IPS-20b (cell line): ENCODE measurements around the gene PAFAH1B1.

Experiments
- H3K27ac ChIP-seq: one replicate; pipeline ENCODE4 v1.5.1; 2013; ENCODE audit warnings: low read length
- H3K27me3 ChIP-seq: 2 replicates; pipeline ENCODE4 v1.6.1; 2013; ENCODE audit warnings: mild to moderate bottlenecking, low read length, inconsistent platforms; ENCODE audit not compliant: insufficient read depth
- H3K36me3 ChIP-seq: 2 replicates; pipeline ENCODE4 v1.6.1; 2013; ENCODE audit warnings: low read depth, mild to moderate bottlenecking, inconsistent platforms, low read length, moderate library complexity; ENCODE audit not compliant: insufficient read depth
- H3K4me1 ChIP-seq: 2 replicates; pipeline ENCODE4 v1.6.1; 2013; ENCODE audit warnings: mild to moderate bottlenecking, control low read depth, inconsistent platforms, low read length, moderate library complexity; ENCODE audit not compliant: insufficient read depth
- H3K4me3 ChIP-seq: 2 replicates; pipeline ENCODE4 v1.5.1; 2013; ENCODE audit warnings: mild to moderate bottlenecking, low read length, inconsistent platforms
- H3K9ac ChIP-seq: 2 replicates; pipeline ENCODE4 v1.6.1; 2013; ENCODE audit warnings: low read depth, mild to moderate bottlenecking, inconsistent platforms, low read length, moderate library complexity
- H3K9me3 ChIP-seq: 2 replicates; pipeline ENCODE4 v1.6.1; 2013; ENCODE audit warnings: mild to moderate bottlenecking, low read depth, low read length, inconsistent platforms; ENCODE audit not compliant: insufficient read depth

The PAFAH1B1 gene

GRCh38 chr17:2683912-2684311, 90.5 kb downstream of the PAFAH1B1 start:
- peaks cover 55% of the 10 kb centered on the region for H3K36me3 ChIP-seq
- no peak overlapping the region for H3K4me3 ChIP-seq
- H3K4me1 ChIP-seq: no peaks in the 10 kb centered on the region
- H3K27ac ChIP-seq: no peak overlapping the region
- no peaks in the 10 kb centered on the region for H3K27me3 ChIP-seq
- H3K9me3 ChIP-seq: no peaks in the 10 kb centered on the region
- no peak overlapping the region for H3K9ac ChIP-seq

- Histone ChIP-seq H3K36me3 (peaks cover 49% of the 10 kb centered on the region), H3K27ac (no peak overlapping the region), H3K9ac (no peak overlapping the region), H3K9me3 (no peaks in the 10 kb centered on the region), H3K27me3 (no peaks in the 10 kb centered on the region), H3K4me3 (no peak overlapping the region), H3K4me1 (no peaks in the 10 kb centered on the region)
Measured at GRCh38 chr17:2684549-2684948, 91.1 kb downstream of the PAFAH1B1 start.

- no peaks in the 10 kb centered on the region for H3K4me1 ChIP-seq
- H3K27ac ChIP-seq: no peak overlapping the region
- H3K4me3 ChIP-seq: no peak overlapping the region
- peaks cover 37% of the 10 kb centered on the region for H3K36me3 ChIP-seq
- no peaks in the 10 kb centered on the region for H3K27me3 ChIP-seq
- H3K9ac ChIP-seq: no peak overlapping the region
- no peaks in the 10 kb centered on the region for H3K9me3 ChIP-seq
Measured at GRCh38 chr17:2685696-2686095, 92.2 kb downstream of the PAFAH1B1 start.

GRCh38 chr17:2687074-2687418, 93.6 kb downstream of the PAFAH1B1 start:
- H3K36me3 ChIP-seq: peaks cover 32% of the 10 kb centered on the region
- no peak overlapping the region for H3K4me3 ChIP-seq
- H3K27ac ChIP-seq: no peak overlapping the region
- no peaks in the 10 kb centered on the region for H3K4me1 ChIP-seq
- no peaks in the 10 kb centered on the region for H3K9me3 ChIP-seq
- H3K27me3 ChIP-seq: no peaks in the 10 kb centered on the region
- H3K9ac ChIP-seq: no peak overlapping the region

GRCh38 chr17:2688351-2689342, 95.2 kb downstream of the PAFAH1B1 start:
- H3K36me3 ChIP-seq: peaks cover 16% of the 10 kb centered on the region; the same call in 1 of the 2 replicates
- H3K9me3 ChIP-seq: no peaks in the 10 kb centered on the region
- no peaks in the 10 kb centered on the region for H3K4me1 ChIP-seq
- H3K27me3 ChIP-seq: no peaks in the 10 kb centered on the region
- H3K9ac ChIP-seq: no peak overlapping the region
- H3K27ac ChIP-seq: no peak overlapping the region
- H3K4me3 ChIP-seq: no peak overlapping the region

- Histone ChIP-seq H3K4me3 (no peak overlapping the region), H3K27ac (no peak overlapping the region), H3K9me3 (no peaks in the 10 kb centered on the region), H3K36me3 (peaks cover 16% of the 10 kb centered on the region), H3K9ac (no peak overlapping the region), H3K27me3 (no peaks in the 10 kb centered on the region), H3K4me1 (no peaks in the 10 kb centered on the region)
Measured at GRCh38 chr17:2689411-2690164, 96.1 kb downstream of the PAFAH1B1 start.

GRCh38 chr17:2690165-2691068, 97.0 kb downstream of the PAFAH1B1 start:
- Histone ChIP-seq H3K4me1 (no peaks in the 10 kb centered on the region), H3K27ac (no peak overlapping the region), H3K36me3 (peaks cover 16% of the 10 kb centered on the region)

GRCh38 chr17:2691069-2691871, 97.8 kb downstream of the PAFAH1B1 start:
- no peaks in the 10 kb centered on the region for H3K27me3 ChIP-seq
- H3K27ac ChIP-seq: no peak overlapping the region
- no peak overlapping the region for H3K9ac ChIP-seq
- no peaks in the 10 kb centered on the region for H3K4me1 ChIP-seq
- no peak overlapping the region for H3K4me3 ChIP-seq
- H3K36me3 ChIP-seq: peaks cover 23% of the 10 kb centered on the region
- no peaks in the 10 kb centered on the region for H3K9me3 ChIP-seq

More at GRCh38 chr17:2690165-2691068, 97.0 kb downstream of the PAFAH1B1 start:
- no peaks in the 10 kb centered on the region for H3K27me3 ChIP-seq
- H3K9ac ChIP-seq: no peak overlapping the region
- no peak overlapping the region for H3K4me3 ChIP-seq
- H3K9me3 ChIP-seq: no peaks in the 10 kb centered on the region

- Histone ChIP-seq H3K4me1 (no peaks in the 10 kb centered on the region), H3K9ac (no peak overlapping the region), H3K27ac (no peak overlapping the region), H3K27me3 (no peaks in the 10 kb centered on the region), H3K4me3 (no peak overlapping the region), H3K36me3 (peaks cover 30% of the 10 kb centered on the region), H3K9me3 (no peaks in the 10 kb centered on the region)
Measured at GRCh38 chr17:2691965-2692780, 98.7 kb downstream of the PAFAH1B1 start.

GRCh38 chr17:2692781-2693135, 99.3 kb downstream of the PAFAH1B1 start:
- Histone ChIP-seq H3K27ac (no peak overlapping the region), H3K4me3 (no peak overlapping the region), H3K9me3 (no peaks in the 10 kb centered on the region), H3K4me1 (no peaks in the 10 kb centered on the region), H3K36me3 (peaks cover 36% of the 10 kb centered on the region), H3K27me3 (no peaks in the 10 kb centered on the region), H3K9ac (no peak overlapping the region)
